Measurements from ENCODE around the gene DCTD.

DCTD gene

DNA sequence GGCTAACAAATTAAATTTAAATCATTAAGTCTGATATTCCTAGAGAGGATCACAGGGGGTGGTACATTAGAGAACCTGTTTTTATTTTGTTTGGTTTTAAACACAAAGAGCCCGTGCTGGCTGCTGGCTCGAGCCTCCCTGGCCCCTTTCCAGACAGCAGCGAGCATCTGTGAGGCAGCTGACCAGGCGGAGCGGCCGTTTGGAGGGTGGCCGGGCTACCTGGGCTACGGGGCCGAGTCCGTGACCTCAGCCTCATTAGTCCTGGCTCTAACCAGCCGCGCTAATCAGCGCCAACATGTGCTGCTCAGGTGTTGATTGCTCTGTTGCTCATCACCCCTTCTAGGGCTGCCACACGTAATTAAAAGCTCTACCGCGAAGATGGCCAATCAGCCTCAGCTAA is 35.3 kb downstream of the DCTD start:
- ChIA-PET CTCF (interaction anchor here (1.4 kb wide), 1 partner anchor 18 kb away, joined by 4 read pairs; no protein-coding TSS in a partner anchor), POLR2A (no interaction called here)
- TF ChIP-seq, protein P1, sequence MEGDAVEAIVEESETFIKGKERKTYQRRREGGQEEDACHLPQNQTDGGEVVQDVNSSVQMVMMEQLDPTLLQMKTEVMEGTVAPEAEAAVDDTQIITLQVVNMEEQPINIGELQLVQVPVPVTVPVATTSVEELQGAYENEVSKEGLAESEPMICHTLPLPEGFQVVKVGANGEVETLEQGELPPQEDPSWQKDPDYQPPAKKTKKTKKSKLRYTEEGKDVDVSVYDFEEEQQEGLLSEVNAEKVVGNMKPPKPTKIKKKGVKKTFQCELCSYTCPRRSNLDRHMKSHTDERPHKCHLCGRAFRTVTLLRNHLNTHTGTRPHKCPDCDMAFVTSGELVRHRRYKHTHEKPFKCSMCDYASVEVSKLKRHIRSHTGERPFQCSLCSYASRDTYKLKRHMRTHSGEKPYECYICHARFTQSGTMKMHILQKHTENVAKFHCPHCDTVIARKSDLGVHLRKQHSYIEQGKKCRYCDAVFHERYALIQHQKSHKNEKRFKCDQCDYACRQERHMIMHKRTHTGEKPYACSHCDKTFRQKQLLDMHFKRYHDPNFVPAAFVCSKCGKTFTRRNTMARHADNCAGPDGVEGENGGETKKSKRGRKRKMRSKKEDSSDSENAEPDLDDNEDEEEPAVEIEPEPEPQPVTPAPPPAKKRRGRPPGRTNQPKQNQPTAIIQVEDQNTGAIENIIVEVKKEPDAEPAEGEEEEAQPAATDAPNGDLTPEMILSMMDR (IDR thresholded peaks at IDR 0.05; ENCODE audit: insufficient read depth, low read length, missing control alignments) = no peak
- H3K4me3 ChIP-seq (ENCODE audit: low read depth, low read length) = no peak overlapping the region
- DNase-seq (ENCODE audit: low read depth, low spot score) = no peak

DNA sequence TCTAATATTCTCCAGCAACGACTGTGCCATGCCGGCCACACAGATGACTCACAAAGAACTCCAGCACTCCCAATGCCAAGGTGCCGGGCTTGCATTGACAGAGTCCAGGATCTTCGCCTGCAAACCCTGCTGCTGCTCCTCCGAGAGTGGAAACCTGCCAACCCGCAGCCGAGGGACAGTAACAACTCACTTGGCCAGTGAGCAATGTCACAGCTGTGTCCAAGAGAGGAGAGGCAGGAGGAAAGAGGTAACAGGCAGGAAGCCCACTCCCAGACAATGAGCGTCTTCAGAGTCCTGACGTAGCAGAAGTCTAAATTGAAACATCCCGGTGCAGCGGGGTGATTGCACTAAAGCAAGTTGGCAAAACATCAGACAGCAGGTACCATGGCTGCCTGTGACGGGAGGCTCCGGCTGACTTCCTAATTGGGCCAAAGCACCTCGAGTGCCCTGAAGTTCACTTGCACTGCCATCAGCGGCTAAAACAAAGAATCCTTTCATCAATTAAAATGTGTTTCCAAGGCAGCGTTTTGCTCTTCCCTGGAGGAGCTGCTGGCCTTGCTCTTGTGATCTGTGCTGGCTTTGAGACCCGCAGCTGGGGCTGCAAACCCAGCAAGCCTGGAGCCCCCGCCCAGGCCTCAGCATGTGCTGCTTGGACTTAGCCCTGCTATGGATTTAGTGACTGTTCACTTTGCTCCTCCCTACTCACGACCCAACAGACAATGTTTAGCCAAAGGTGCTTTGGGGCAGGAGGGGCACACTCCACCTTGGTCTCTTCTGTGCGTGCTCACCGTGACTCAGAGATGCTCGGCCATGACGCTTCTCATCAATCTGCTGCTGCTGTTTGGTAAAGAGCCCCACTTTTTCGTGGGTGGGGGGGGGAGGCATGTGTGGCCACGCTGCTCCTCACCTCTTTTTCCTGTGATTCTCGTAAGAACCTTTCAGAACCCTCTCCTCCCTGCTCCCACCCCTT is 36.5 kb downstream of the DCTD start:
- TF ChIP-seq, protein P1 (IDR thresholded peaks at IDR 0.05; ENCODE audit: insufficient read depth, low read length, missing control alignments) = no peak
- no peak for DNase-seq (ENCODE audit: low read depth, low spot score)
- ChIA-PET CTCF (no interaction called here), POLR2A (no interaction called here)
- no peak overlapping the region for H3K4me3 ChIP-seq (ENCODE audit: low read depth, low read length)

- TF ChIP-seq, protein P1 (IDR thresholded peaks at IDR 0.05; ENCODE audit: insufficient read depth, low read length, missing control alignments) = no peak
- ChIA-PET POLR2A (no interaction called here), CTCF (no interaction called here)
- DNase-seq (ENCODE audit: low read depth, low spot score) = no peak
- no peak overlapping the region for H3K4me3 ChIP-seq (ENCODE audit: low read depth, low read length)
Observed at GRCh38 chr4:182879913-182880312, 37.3 kb downstream of the DCTD start.

GRCh38 chr4:182878633-182879495 is 38.3 kb downstream of the DCTD start:
- no peak overlapping the region for H3K4me3 ChIP-seq (ENCODE audit: low read depth, low read length)
- DNase-seq (ENCODE audit: low read depth, low spot score) = no peak
- TF ChIP-seq, protein P1 (IDR thresholded peaks at IDR 0.05; ENCODE audit: insufficient read depth, low read length, missing control alignments) = no peak
- ChIA-PET POLR2A (no interaction called here), CTCF (interaction anchor here (1.7 kb wide), 1 partner anchor 11 kb away, joined by 5 read pairs; no protein-coding TSS in a partner anchor)

- ChIA-PET CTCF (interaction anchor here (1.7 kb wide), 1 partner anchor 9 kb away, joined by 5 read pairs; no protein-coding TSS in a partner anchor), POLR2A (no interaction called here)
- TF ChIP-seq, protein P1 (IDR thresholded peaks at IDR 0.05; ENCODE audit: insufficient read depth, low read length, missing control alignments) = no peak
- DNase-seq (ENCODE audit: low read depth, low spot score) = no peak
- no peak overlapping the region for H3K4me3 ChIP-seq (ENCODE audit: low read depth, low read length)
Observed at GRCh38 chr4:182877326-182877883, 39.8 kb downstream of the DCTD start.
